CD14-positive monocyte (primary cell): ENCODE measurements around the gene PSTPIP1. TPM values are rescaled to one million over a fixed set of nuclear protein-coding genes. Genes with fewer than 3 reads are reported as not detected.

Experiments used
- DNase-seq, 3 donors: peaks; one replicate each; pipeline ENCODE4 v3.0.0-alpha.2; 2011 to 2022
- H2AFZ ChIP-seq: 2 replicates; pipeline ENCODE4 v1.6.0; 2012; ENCODE audit warnings: mild to moderate bottlenecking, low read depth, low read length, inconsistent platforms; ENCODE audit not compliant: insufficient read depth, poor library complexity, severe bottlenecking
- H3K27ac ChIP-seq, 2 donors: 1 replicate in 1 of 2; 2 replicates in 1 of 2; pipeline ENCODE4 v1.5.1; 2012 to 2013; ENCODE audit warnings: low read length in 2 of 2, control low read depth in 1 of 2, inconsistent platforms in 1 of 2, low read depth in 1 of 2, mild to moderate bottlenecking in 1 of 2
- H3K27me3 ChIP-seq, 2 donors: one replicate each; pipeline versions ENCODE4 v1.6.0 to v1.6.1; 2011 to 2013; ENCODE audit warnings: low read length in 2 of 2; ENCODE audit not compliant: control insufficient read depth in 2 of 2, insufficient read depth in 2 of 2
- H3K36me3 ChIP-seq, 2 donors: replicated peaks in 1 of 2; 1 replicate in 1 of 2; 2 replicates in 1 of 2; pipeline versions ENCODE4 v1.5.1 to v1.6.1; 2012 to 2013; ENCODE audit warnings: low read length in 2 of 2, control low read depth in 1 of 2, inconsistent platforms in 1 of 2, mild to moderate bottlenecking in 1 of 2; ENCODE audit not compliant: insufficient read depth in 2 of 2, control insufficient read depth in 1 of 2
- H3K4me1 ChIP-seq, 2 donors: 1 replicate in 1 of 2; 2 replicates in 1 of 2; pipeline versions ENCODE4 v1.5.1 to v1.6.1; 2012 to 2013; ENCODE audit warnings: low read length in 2 of 2, control low read depth in 1 of 2, inconsistent platforms in 1 of 2, mild to moderate bottlenecking in 1 of 2, moderate library complexity in 1 of 2; ENCODE audit not compliant: insufficient read depth in 2 of 2, control insufficient read depth in 1 of 2
- H3K4me2 ChIP-seq: replicated peaks from 2 replicates; pipeline ENCODE3; 2012; ENCODE audit warnings: low read length, moderate library complexity, mild to moderate bottlenecking; ENCODE audit not compliant: poor library complexity, severe bottlenecking; ENCODE audit errors: extremely low read depth
- H3K4me3 ChIP-seq, 3 experiments: fragments of 200-600 bp in 1 of 3; sonication (generic) in 1 of 3; replicated peaks in 1 of 3; 1 replicate in 2 of 3; 2 replicates in 1 of 3; pipeline ENCODE4 v1.5.1; 2011 to 2013; ENCODE audit warnings: low read length in 3 of 3, mild to moderate bottlenecking in 3 of 3, control low read depth in 2 of 3, low read depth in 2 of 3, inconsistent platforms in 1 of 3, moderate library complexity in 1 of 3
- H3K79me2 ChIP-seq: 2 replicates; pipeline ENCODE4 v1.6.0; 2012; ENCODE audit warnings: mild to moderate bottlenecking, control low read depth, inconsistent platforms, low read length, moderate library complexity; ENCODE audit not compliant: insufficient read depth
- H3K9ac ChIP-seq: 2 replicates; pipeline ENCODE4 v1.6.0; 2017; ENCODE audit warnings: low read length, mild to moderate bottlenecking; ENCODE audit not compliant: insufficient read depth, poor library complexity, severe bottlenecking
- H3K9me3 ChIP-seq, 2 donors: replicated peaks in 1 of 2; 1 replicate in 1 of 2; 2 replicates in 1 of 2; pipeline versions ENCODE4 v1.5.1 to v1.6.1; 2012 to 2013; ENCODE audit warnings: low read length in 2 of 2, control low read depth in 1 of 2; ENCODE audit not compliant: control insufficient read depth in 1 of 2, insufficient read depth in 1 of 2
- H4K20me1 ChIP-seq: 2 replicates; pipeline ENCODE4 v1.6.0; 2012; ENCODE audit warnings: mild to moderate bottlenecking, low read length, control low read depth, moderate library complexity; ENCODE audit not compliant: insufficient read depth
- H3K27ac Mint-ChIP-seq, 7 donors: one replicate each; pipeline ENCODE4 v1.8.0; 2020; ENCODE audit warnings: mild to moderate bottlenecking in 7 of 7, mixed read lengths in 7 of 7, moderate library complexity in 6 of 7, inconsistent platforms in 2 of 7
- H3K27me3 Mint-ChIP-seq, 3 donors: one replicate each; pipeline ENCODE4 v1.8.0; 2021 to 2022; ENCODE audit warnings: low read depth in 3 of 3, mild to moderate bottlenecking in 3 of 3, mixed read lengths in 3 of 3, moderate library complexity in 3 of 3, inconsistent platforms in 1 of 3
- H3K36me3 Mint-ChIP-seq, 2 donors: one replicate each; pipeline ENCODE4 v1.8.0; 2020; ENCODE audit warnings: mixed read lengths in 2 of 2, inconsistent platforms in 1 of 2, mild to moderate bottlenecking in 1 of 2
- H3K4me1 Mint-ChIP-seq: one replicate; pipeline ENCODE4 v1.8.0; 2020; ENCODE audit warnings: mild to moderate bottlenecking, mixed read lengths
- H3K4me3 Mint-ChIP-seq, 2 donors: one replicate each; pipeline ENCODE4 v1.8.0; 2020; ENCODE audit warnings: mild to moderate bottlenecking in 2 of 2, mixed read lengths in 2 of 2, moderate library complexity in 1 of 2
- H3K9me3 Mint-ChIP-seq, 7 donors: one replicate each; pipeline ENCODE4 v1.8.0; 2020 to 2022; ENCODE audit warnings: mixed read lengths in 7 of 7, mild to moderate bottlenecking in 6 of 7, moderate library complexity in 6 of 7, inconsistent platforms in 2 of 7
- WGBS: methylation state at CpG from one replicate; pipeline ENCODE4 v1.1.5; 2013; ENCODE audit warnings: missing lambda C conversion rate; ENCODE audit not compliant: insufficient coverage; 5-methylcytosine and 5-hydroxymethylcytosine counted together
- intact Hi-C, 2 donors: fragments of 100-400 bp; cut with micrococcal nuclease; formaldehyde crosslinking; loops; one replicate each; pipeline versions ENCODE4 v1.15.0 to v1.15.1; 2023
- polyA plus RNA-seq, 3 donors: library from polyadenylated mRNA; depleted of rRNA in 1 of 3; unstranded in 2 of 3; stranded (reverse) in 1 of 3; fragments of 300-500 nt in 2 of 3; fragments of >200 nt in 1 of 3; fragmentation: Illumina TruSeq in 2 of 3; gene quantifications; 1 replicate in 2 of 3; 2 replicates in 1 of 3; pipeline ENCODE4 v1.2.3, GENCODE V29; 2012 to 2021
- TF ChIP-seq, protein P1 (sequence below): fragments of 200-600 bp; IDR thresholded peaks from one replicate; pipeline ENCODE4 v1.8.0; 2022; ENCODE audit warnings: antibody characterized with exemption, mild to moderate bottlenecking

PSTPIP1 gene
- polyA plus RNA-seq, 3 donors: 85.9 to 183 (median 86.8) TPM

DNA sequence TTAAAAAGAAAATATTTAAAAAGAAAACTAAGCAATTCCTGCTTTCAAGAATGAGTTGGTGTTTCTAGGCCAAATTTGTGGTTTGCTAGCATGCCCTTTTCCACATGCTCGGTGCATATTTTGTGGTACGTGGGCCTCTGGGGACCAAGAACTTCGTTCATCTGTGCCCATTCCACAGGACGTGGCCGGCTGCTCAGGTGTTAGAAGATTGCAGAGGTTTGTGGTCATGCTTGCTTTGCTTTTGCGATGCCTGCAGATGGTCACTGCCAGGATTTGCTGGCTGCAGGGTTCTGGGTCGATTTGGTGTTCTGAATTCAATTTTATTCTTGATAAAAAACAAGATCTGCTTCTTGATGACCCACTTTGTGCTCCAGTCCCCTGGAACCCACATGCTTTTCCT, 7.5 kb downstream of the PSTPIP1 start:
- Histone ChIP-seq H3K36me3 (peaks cover 27 to 36% of the 10 kb centered on the region in 2 donors), H3K4me1 (peaks cover 90 to 98% of the 10 kb centered on the region in 2 donors), H3K27ac (peak overlapping the region; percentile 87 to 91), H3K79me2 (peaks cover 100% of the 10 kb centered on the region), H3K27me3 (no peaks in the 10 kb centered on the region), H3K4me3 (peak overlapping the region in 1 of 3 experiments; percentile 48), H3K9ac (peak overlapping the region; percentile 34), H4K20me1 (peaks cover 100% of the 10 kb centered on the region), H3K9me3 (no peaks in the 10 kb centered on the region), H3K4me2 (peak overlapping the region; percentile 78), H2AFZ (no peak overlapping the region)
- no peak for DNase-seq
- intact Hi-C loops: no loop called here
- Mint-ChIP-seq H3K4me1 (peaks cover 95% of the 10 kb centered on the region), H3K9me3 (no peaks in the 10 kb centered on the region), H3K27ac (peak overlapping the region; percentile 88 to 99 (median 96)), H3K27me3 (peaks cover 0 to 3% (median 0%) of the 10 kb centered on the region in 3 donors), H3K36me3 (peaks cover 37 to 55% of the 10 kb centered on the region in 2 donors), H3K4me3 (peak overlapping the region; percentile 27 to 61)
- 8% methylated on average over 7 of the region's 7 CpGs for WGBS
- TF ChIP-seq, protein P1, sequence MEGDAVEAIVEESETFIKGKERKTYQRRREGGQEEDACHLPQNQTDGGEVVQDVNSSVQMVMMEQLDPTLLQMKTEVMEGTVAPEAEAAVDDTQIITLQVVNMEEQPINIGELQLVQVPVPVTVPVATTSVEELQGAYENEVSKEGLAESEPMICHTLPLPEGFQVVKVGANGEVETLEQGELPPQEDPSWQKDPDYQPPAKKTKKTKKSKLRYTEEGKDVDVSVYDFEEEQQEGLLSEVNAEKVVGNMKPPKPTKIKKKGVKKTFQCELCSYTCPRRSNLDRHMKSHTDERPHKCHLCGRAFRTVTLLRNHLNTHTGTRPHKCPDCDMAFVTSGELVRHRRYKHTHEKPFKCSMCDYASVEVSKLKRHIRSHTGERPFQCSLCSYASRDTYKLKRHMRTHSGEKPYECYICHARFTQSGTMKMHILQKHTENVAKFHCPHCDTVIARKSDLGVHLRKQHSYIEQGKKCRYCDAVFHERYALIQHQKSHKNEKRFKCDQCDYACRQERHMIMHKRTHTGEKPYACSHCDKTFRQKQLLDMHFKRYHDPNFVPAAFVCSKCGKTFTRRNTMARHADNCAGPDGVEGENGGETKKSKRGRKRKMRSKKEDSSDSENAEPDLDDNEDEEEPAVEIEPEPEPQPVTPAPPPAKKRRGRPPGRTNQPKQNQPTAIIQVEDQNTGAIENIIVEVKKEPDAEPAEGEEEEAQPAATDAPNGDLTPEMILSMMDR: no peak

DNA sequence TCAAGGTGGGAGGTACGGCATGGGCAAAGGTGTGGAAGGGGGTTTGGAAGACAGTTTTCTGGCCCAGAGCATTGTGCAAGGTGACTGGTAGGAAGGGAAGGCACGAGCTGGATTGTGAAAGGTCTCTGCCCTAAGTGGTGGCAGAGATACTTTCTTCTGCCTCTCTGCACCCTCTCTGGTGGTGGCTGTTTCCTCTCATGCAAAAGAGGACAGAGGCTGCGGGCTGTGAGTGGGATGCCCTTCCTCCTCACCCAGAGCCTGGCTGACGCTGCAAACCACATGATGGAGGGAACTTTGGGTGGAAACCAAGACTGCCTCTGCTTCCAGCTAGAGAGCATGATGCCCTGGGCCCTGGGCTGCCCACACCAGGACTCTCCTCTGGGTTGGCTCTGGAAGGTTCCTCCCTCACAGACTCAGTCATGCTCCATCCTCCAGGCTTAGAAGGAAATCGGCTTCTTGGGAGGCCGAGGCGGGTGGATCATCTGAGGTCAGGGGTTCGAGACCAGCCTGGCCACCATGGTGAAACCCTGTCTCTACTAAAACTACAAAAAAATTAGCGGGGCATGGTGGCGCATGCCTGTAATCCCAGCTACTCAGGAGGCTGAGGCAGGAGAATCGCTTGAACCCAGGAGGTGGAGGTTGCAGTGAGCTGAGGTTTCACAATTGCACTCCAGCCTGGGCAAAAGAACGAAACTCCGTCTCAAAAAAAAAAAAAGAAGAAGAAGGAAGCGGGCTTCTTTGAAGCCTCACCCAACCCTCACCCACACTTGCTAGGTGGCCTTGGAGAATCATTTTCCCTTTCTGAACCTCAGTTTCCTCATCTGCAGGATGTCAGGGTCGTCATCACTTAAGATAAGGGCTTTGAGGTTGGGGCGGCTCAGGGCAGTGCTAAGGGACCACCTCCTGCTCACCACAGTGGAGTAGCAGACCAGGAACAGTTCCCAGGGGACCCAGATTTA, 8.3 kb downstream of the PSTPIP1 start:
- Histone ChIP-seq H3K9ac (peak overlapping the region; percentile 34), H3K27ac (peak overlapping the region; percentile 87 to 91), H3K27me3 (no peaks in the 10 kb centered on the region), H3K9me3 (no peaks in the 10 kb centered on the region), H3K4me2 (peak overlapping the region; percentile 78), H3K4me3 (peak overlapping the region in 1 of 3 experiments; percentile 48), H2AFZ (no peak overlapping the region), H4K20me1 (peaks cover 100% of the 10 kb centered on the region), H3K79me2 (peaks cover 100% of the 10 kb centered on the region), H3K4me1 (peaks cover 82 to 90% of the 10 kb centered on the region in 2 donors), H3K36me3 (peaks cover 31 to 42% of the 10 kb centered on the region in 2 donors)
- peak overlapping the region; percentile 88 to 99 (median 96) for H3K27ac Mint-ChIP-seq
- no peaks in the 10 kb centered on the region for H3K9me3 Mint-ChIP-seq
- intact Hi-C loops: loop anchor here in 1 of 2 donors (1.0 kb wide), 1 partner anchor 8 kb away; the partner anchor contains the start of gene PSTPIP1
- WGBS: 8% methylated on average over 5 of the region's 16 CpGs
- DNase-seq: peak; percentile 79 to 90 (median 87)
- H3K4me1 Mint-ChIP-seq: peaks cover 92% of the 10 kb centered on the region
- peaks cover 36 to 60% of the 10 kb centered on the region in 2 donors for H3K36me3 Mint-ChIP-seq
- peak overlapping the region; percentile 58 to 75 for H3K4me3 Mint-ChIP-seq
- TF ChIP-seq, protein P1: no peak
- H3K27me3 Mint-ChIP-seq: peaks cover 0 to 3% (median 0%) of the 10 kb centered on the region in 3 donors
